HG03342 (cell line): Measurements from ENCODE around the gene SH3PXD2B.

ENCODE experiments used
- ATAC-seq: cut with Tn5 transposase; IDR thresholded peaks from one replicate; pipeline ENCODE4 v1.9.1; 2021; ENCODE audit warnings: mild to moderate bottlenecking, moderate library complexity; ENCODE audit not compliant: unreplicated experiment

SH3PXD2B gene

GRCh38 chr5:172437445-172438318 lies 16.6 kb downstream of the SH3PXD2B start:
- no peak for ATAC-seq

- ATAC-seq = no peak
These were observed 17.4 kb downstream of the SH3PXD2B start for GRCh38 chr5:172436879-172437369.

GRCh38 chr5:172436078-172436878 lies 18.0 kb downstream of the SH3PXD2B start:
- no peak for ATAC-seq

- no peak for ATAC-seq
These were observed 18.8 kb downstream of the SH3PXD2B start for GRCh38 chr5:172435362-172436077.

- no peak for ATAC-seq
These were observed 20.1 kb downstream of the SH3PXD2B start for GRCh38 chr5:172434251-172434650.

GRCh38 chr5:172433513-172433912 lies 20.8 kb downstream of the SH3PXD2B start:
- no peak for ATAC-seq

- ATAC-seq = no peak
These were observed 21.3 kb downstream of the SH3PXD2B start for GRCh38 chr5:172433071-172433470.

GRCh38 chr5:172430354-172430753 lies 24.0 kb downstream of the SH3PXD2B start:
- no peak for ATAC-seq

GRCh38 chr5:172429201-172429940 lies 25.0 kb downstream of the SH3PXD2B start:
- no peak for ATAC-seq

GRCh38 chr5:172428224-172429166 lies 25.8 kb downstream of the SH3PXD2B start:
- ATAC-seq = no peak

GRCh38 chr5:172427202-172427601 lies 27.1 kb downstream of the SH3PXD2B start:
- ATAC-seq = no peak

GRCh38 chr5:172426086-172426485 lies 28.2 kb downstream of the SH3PXD2B start:
- no peak for ATAC-seq

- ATAC-seq = no peak
These were observed 28.9 kb downstream of the SH3PXD2B start for GRCh38 chr5:172425402-172425801.

- ATAC-seq = no peak
These were observed 29.5 kb downstream of the SH3PXD2B start for GRCh38 chr5:172424808-172425207.

- ATAC-seq = no peak
These were observed 30.2 kb downstream of the SH3PXD2B start for GRCh38 chr5:172424111-172424490.

- no peak for ATAC-seq
These were observed 30.8 kb downstream of the SH3PXD2B start for GRCh38 chr5:172423379-172424110.

- no peak for ATAC-seq
These were observed 32.1 kb downstream of the SH3PXD2B start for GRCh38 chr5:172422255-172422654.

- ATAC-seq = no peak
These were observed 33.3 kb downstream of the SH3PXD2B start for GRCh38 chr5:172421020-172421419.
